ENCODE data around the gene ASIC2. TPM values are rescaled to one million over a fixed set of nuclear protein-coding genes. Genes with fewer than 3 reads are reported as not detected.

The ASIC2 gene
- total and polyA plus RNA-seq, 9 of the 15 experiments (the other 6 are each of a cell fraction or from before 2014, with no cell fraction given) = not detected

GRCh38 chr17:33318241-33318640 is 25.1 kb upstream of the ASIC2 start (continued):
- no peak for TF ChIP-seq YY1 (IDR thresholded peaks at IDR 0.05; ENCODE audit: borderline replicate concordance in 1 of 3, control insufficient read depth in 1 of 3, extremely low read depth in 1 of 3, insufficient read depth in 3 of 3, insufficient read length in 1 of 3, insufficient replicate concordance in 2 of 3, low read depth in 1 of 3, low read length in 2 of 3)
- no peak for TF ChIP-seq NR1H2 (CRISPR knock-in tag; IDR thresholded peaks at IDR 0.05)
- no peak for TF ChIP-seq ETS2 (tag; IDR thresholded peaks at IDR 0.05; ENCODE audit: borderline replicate concordance, poor library complexity, severe bottlenecking)
- no peak for TF ChIP-seq ATF7 (IDR thresholded peaks at IDR 0.05)
- TF ChIP-seq, protein P1, sequence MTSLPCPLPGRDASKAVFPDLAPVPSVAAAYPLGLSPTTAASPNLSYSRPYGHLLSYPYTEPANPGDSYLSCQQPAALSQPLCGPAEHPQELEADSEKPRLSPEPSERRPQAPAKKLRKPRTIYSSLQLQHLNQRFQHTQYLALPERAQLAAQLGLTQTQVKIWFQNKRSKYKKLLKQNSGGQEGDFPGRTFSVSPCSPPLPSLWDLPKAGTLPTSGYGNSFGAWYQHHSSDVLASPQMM (CRISPR knock-in tag; IDR thresholded peaks at IDR 0.05) = no peak
- no peak for TF ChIP-seq ZNF263 (CRISPR knock-in tag; IDR thresholded peaks at IDR 0.05; ENCODE audit: borderline replicate concordance)
- TF ChIP-seq TEAD2 (tag; IDR thresholded peaks at IDR 0.05) = no peak
- no peak for TF ChIP-seq ZNF436 (CRISPR knock-in tag; IDR thresholded peaks at IDR 0.05)
- no peak for TF ChIP-seq TEAD1 (CRISPR knock-in tag; IDR thresholded peaks at IDR 0.05)

DNA sequence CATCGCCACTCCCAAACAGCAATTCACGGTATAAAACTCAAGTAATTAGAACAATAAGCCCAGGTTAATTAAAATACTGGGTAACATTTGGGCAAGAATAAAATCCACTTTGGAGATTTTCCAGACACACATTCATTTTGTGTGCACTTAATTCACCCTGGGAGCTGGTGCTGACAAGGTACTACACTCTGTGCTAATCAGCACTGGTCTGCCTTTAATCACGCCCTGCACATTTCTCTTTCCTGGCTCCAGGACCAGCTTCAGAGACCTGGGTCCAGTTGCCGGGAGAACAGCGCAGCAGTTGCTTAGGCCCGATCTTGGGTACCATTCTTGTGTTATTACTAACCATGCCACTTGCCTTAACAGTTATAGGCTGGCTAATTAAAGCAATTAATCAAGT is 23.7 kb upstream of the ASIC2 start:
- H3K27ac ChIP-seq (ENCODE audit: extremely low read depth, low read depth, low read length) = no peak overlapping the region
- H3K4me2 ChIP-seq (ENCODE audit: insufficient read depth, low read length) = no peak overlapping the region
- intact Hi-C loops (cut with micrococcal nuclease) = no loop called here
- H4K20me1 ChIP-seq (replicated peaks; ENCODE audit: control insufficient read depth, insufficient read depth, low read length) = no peaks in the 10 kb centered on the region; the same call in 1 of the 2 replicates
- H3K9me1 ChIP-seq (ENCODE audit: control insufficient read depth, insufficient read depth, low read length) = no peaks in the 10 kb centered on the region
- H3K4me1 ChIP-seq (replicated peaks in 1 of 2; ENCODE audit: control insufficient read depth in 2 of 2, insufficient read depth in 2 of 2, low read length in 2 of 2) = no peaks in the 10 kb centered on the region
- H3K79me2 ChIP-seq (ENCODE audit: control insufficient read depth, insufficient read depth, low read length) = no peaks in the 10 kb centered on the region
- no peak for DNase-seq (ENCODE audit: extremely low read depth in 1 of 4, low spot score in 3 of 4)
- H3K36me3 ChIP-seq (ENCODE audit: control insufficient read depth, insufficient read depth, low read length) = no peaks in the 10 kb centered on the region
- no peak for ATAC-seq
- in situ Hi-C loops (cut with MboI) = no loop called here
- BruUV-seq (replicated peaks) = no TSS peak
- WGBS (ENCODE audit: insufficient coverage, low coverage, missing lambda C conversion rate) = 0% methylated on average over 6 of the region's 6 CpGs
- FAIRE-seq = no peak
- ChIA-PET CTCF (ENCODE audit: low intra/inter-chr PET ratio) (no interaction called here), POLR2A (interaction anchor here (1.0 kb wide), 1 partner anchor 10 kb away, joined by 3 read pairs; no protein-coding TSS in a partner anchor)
- peaks cover 3 to 8% of the 10 kb centered on the region in 2 experiments; a peak in 4 of 5 replicates for H3K27me3 ChIP-seq (ENCODE audit: control insufficient read depth in 2 of 2, insufficient read depth in 2 of 2, low read length in 2 of 2)
- no peaks in the 10 kb centered on the region for H3K9me3 ChIP-seq (replicated peaks; ENCODE audit: control insufficient read depth, insufficient read depth, low read depth, low read length)
- H2AFZ ChIP-seq (ENCODE audit: low read depth, low read length) = no peak overlapping the region
- H3K9ac ChIP-seq (ENCODE audit: insufficient read depth in 1 of 2, low read depth in 2 of 2, low read length in 2 of 2) = no peak overlapping the region
- H3K4me3 ChIP-seq = no peak overlapping the region
- TF ChIP-seq GTF3C2 (IDR thresholded peaks at IDR 0.05; ENCODE audit: borderline replicate concordance, extremely low read depth, insufficient read length) = no peak
- no peak for TF ChIP-seq ESRRB (CRISPR knock-in tag; IDR thresholded peaks at IDR 0.05; ENCODE audit: borderline replicate concordance)
- no peak for TF ChIP-seq ZNF143 (CRISPR knock-in tag; IDR thresholded peaks at IDR 0.05)
- no peak for TF ChIP-seq TCFL5 (CRISPR knock-in tag; conservative IDR thresholded peaks at IDR 0.05)
- TF ChIP-seq, protein P2, sequence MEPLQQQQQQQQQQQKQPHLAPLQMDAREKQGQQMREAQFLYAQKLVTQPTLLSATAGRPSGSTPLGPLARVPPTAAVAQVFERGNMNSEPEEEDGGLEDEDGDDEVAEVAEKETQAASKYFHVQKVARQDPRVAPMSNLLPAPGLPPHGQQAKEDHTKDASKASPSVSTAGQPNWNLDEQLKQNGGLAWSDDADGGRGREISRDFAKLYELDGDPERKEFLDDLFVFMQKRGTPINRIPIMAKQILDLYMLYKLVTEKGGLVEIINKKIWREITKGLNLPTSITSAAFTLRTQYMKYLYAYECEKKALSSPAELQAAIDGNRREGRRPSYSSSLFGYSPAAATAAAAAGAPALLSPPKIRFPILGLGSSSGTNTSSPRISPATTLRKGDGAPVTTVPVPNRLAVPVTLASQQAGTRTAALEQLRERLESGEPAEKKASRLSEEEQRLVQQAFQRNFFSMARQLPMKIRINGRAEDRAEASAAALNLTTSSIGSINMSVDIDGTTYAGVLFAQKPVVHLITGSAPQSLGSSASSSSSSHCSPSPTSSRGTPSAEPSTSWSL (CRISPR knock-in tag; IDR thresholded peaks at IDR 0.05; ENCODE audit: borderline replicate concordance) = no peak
- TF ChIP-seq ADNP (tag; IDR thresholded peaks at IDR 0.05) = no peak
